ENCODE data around the gene CDC42EP5. TPM values are rescaled to one million over a fixed set of nuclear protein-coding genes. Genes with fewer than 3 reads are reported as not detected.
"Not testable (repeated sequence)": the region's sequence is repeated elsewhere in the genome, so short reads cannot be mapped to it uniquely, and the experiment has no call there.

The CDC42EP5 gene
- total RNA-seq = 14.9 TPM

GRCh38 chr19:54473071-54473891, at the start of gene CDC42EP5:
Gene CDC42EP5, minus strand, starts transcription at chr19:54473296. Its CDS starts 7,749 bp downstream, at chr19:54465547.
- DNase-seq (ENCODE audit: low spot score) = peak; percentile 48

GRCh38 chr19:54521860-54522513, 48.9 kb upstream of the CDC42EP5 start:
- no peak for DNase-seq (ENCODE audit: low spot score)

GRCh38 chr19:54521022-54521859, 48.1 kb upstream of the CDC42EP5 start:
- DNase-seq (ENCODE audit: low spot score) = no peak

GRCh38 chr19:54518844-54519243, 45.7 kb upstream of the CDC42EP5 start:
- no peak for DNase-seq (ENCODE audit: low spot score)

- DNase-seq (ENCODE audit: low spot score) = peak; percentile 57
Observed at GRCh38 chr19:54517483-54517882, 44.4 kb upstream of the CDC42EP5 start.

GRCh38 chr19:54515156-54515555, 42.1 kb upstream of the CDC42EP5 start:
- no peak for DNase-seq (ENCODE audit: low spot score)

GRCh38 chr19:54509200-54509940, 36.3 kb upstream of the CDC42EP5 start:
- not testable (repeated sequence) for DNase-seq (ENCODE audit: low spot score)

- not testable (repeated sequence) for DNase-seq (ENCODE audit: low spot score)
Observed at GRCh38 chr19:54508487-54508886, 35.4 kb upstream of the CDC42EP5 start.

GRCh38 chr19:54507824-54508223, 34.7 kb upstream of the CDC42EP5 start:
- DNase-seq (ENCODE audit: low spot score) = no peak

- not testable (repeated sequence) for DNase-seq (ENCODE audit: low spot score)
Observed at GRCh38 chr19:54507038-54507717, 34.1 kb upstream of the CDC42EP5 start.

GRCh38 chr19:54506079-54506478, 33.0 kb upstream of the CDC42EP5 start:
- DNase-seq (ENCODE audit: low spot score) = no peak

- not testable (repeated sequence) for DNase-seq (ENCODE audit: low spot score)
Observed at GRCh38 chr19:54505542-54505941, 32.4 kb upstream of the CDC42EP5 start.

- no peak for DNase-seq (ENCODE audit: low spot score)
Observed at GRCh38 chr19:54502518-54503048, 29.5 kb upstream of the CDC42EP5 start, which contains the start of gene LAIR2. Gene LAIR2, plus strand, starts transcription at chr19:54502831. Its CDS starts 88 bp downstream, at chr19:54502919.

- DNase-seq (ENCODE audit: low spot score) = not testable (repeated sequence)
Observed at GRCh38 chr19:54498451-54498772, 25.3 kb upstream of the CDC42EP5 start.

GRCh38 chr19:54497747-54498450, 24.8 kb upstream of the CDC42EP5 start:
- DNase-seq (ENCODE audit: low spot score) = not testable (repeated sequence)

- not testable (repeated sequence) for DNase-seq (ENCODE audit: low spot score)
Observed at GRCh38 chr19:54495284-54495683, 22.2 kb upstream of the CDC42EP5 start.

GRCh38 chr19:54493967-54494585, 21.0 kb upstream of the CDC42EP5 start:
- DNase-seq (ENCODE audit: low spot score) = no peak

- DNase-seq (ENCODE audit: low spot score) = not testable (repeated sequence)
Observed at GRCh38 chr19:54493056-54493455, 20.0 kb upstream of the CDC42EP5 start.

- no peak for DNase-seq (ENCODE audit: low spot score)
Observed at GRCh38 chr19:54492568-54492967, 19.5 kb upstream of the CDC42EP5 start.

Measured in mucosa of gallbladder (tissue), 1 donor.